Measurements from ENCODE around the gene MUC2.
"Not testable (repeated sequence)": the region's sequence is repeated elsewhere in the genome, so short reads cannot be mapped to it uniquely, and the experiment has no call there.

The MUC2 gene

DNA sequence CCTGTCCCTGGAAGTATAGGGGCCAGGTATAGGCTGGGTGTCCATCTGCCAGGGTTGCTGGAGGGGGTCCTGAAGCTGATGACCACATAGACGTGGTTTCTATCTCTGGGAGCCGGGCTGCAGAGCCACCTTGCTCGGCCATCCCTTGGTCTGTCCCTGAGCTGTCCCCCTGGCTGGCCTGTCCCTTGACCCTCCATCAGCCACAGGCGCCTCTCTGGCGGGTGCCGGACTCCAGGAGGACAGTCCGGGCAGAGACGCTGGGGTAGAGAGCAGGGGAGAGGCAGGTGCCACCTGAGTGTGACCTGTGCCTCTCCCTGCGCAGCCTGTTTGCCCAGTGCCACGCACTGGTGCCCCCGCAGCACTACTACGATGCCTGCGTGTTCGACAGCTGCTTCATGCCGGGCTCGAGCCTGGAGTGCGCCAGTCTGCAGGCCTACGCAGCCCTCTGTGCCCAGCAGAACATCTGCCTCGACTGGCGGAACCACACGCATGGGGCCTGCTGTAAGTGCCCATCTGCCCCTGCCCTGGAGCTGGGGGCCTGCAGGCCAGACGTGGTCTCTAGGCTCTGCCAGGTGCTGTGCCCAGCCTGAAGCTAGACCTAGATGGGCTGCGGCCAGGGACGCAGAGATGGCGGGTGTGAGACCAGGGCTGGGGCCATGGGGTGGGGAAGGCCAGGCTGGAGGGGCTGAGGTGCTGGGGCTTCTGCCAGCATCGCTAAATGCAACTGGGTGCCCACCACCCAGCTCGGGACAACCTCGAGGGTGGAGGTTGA, 29.9 kb downstream of the MUC2 start:
- H3K27ac Mint-ChIP-seq = no peak overlapping the region
- no peak for ATAC-seq (ENCODE audit: low read depth)
- H3K27me3 Mint-ChIP-seq = peaks cover 6% of the 10 kb centered on the region
- H3K4me3 Mint-ChIP-seq = no peak overlapping the region
- H3K36me3 Mint-ChIP-seq = no peaks in the 10 kb centered on the region
- no peaks in the 10 kb centered on the region for H3K4me1 Mint-ChIP-seq
- no peak for DNase-seq (ENCODE audit: low spot score in 2 of 2)
- H3K9me3 Mint-ChIP-seq = no peaks in the 10 kb centered on the region

DNA sequence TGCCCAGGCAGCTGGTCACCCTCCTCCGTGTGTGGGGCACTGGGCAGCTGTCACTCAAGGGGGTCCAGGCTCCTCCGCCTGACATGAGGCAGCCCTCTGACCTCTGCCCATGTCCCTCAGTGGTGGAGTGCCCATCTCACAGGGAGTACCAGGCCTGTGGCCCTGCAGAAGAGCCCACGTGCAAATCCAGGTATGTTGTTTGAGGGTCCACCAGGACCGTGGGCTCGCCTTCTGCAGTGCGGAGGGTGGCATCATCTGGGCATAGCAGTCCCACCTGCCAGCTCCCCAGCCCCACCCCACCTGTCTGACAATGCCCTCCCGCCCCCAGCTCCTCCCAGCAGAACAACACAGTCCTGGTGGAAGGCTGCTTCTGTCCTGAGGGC, 30.5 kb downstream of the MUC2 start:
- ATAC-seq (ENCODE audit: low read depth) (no peak), DNase-seq (ENCODE audit: low spot score in 2 of 2) (no peak)
- Mint-ChIP-seq H3K4me1 (no peaks in the 10 kb centered on the region), H3K36me3 (no peaks in the 10 kb centered on the region), H3K27me3 (peaks cover 6% of the 10 kb centered on the region), H3K9me3 (no peaks in the 10 kb centered on the region), H3K4me3 (no peak overlapping the region), H3K27ac (no peak overlapping the region)

DNA sequence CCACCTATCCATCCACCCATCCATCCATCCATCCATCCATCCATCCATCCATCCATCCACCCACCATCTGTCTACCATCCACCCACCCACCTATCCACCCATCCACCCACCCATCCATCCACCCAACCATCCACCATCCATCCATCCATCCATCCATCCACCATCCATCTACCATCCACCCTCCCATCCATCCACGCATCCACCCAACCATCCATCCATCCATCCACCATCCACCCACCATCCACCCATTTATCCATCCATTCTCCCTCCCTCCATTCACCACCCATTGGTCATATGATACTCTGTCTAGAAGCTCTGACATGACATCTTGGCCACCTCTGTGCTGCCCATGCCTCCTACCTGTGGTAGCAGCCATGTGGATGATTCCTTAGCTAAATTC, 31.7 kb downstream of the MUC2 start:
- Mint-ChIP-seq H3K4me3 (no peak overlapping the region), H3K4me1 (no peaks in the 10 kb centered on the region), H3K36me3 (no peaks in the 10 kb centered on the region), H3K9me3 (no peaks in the 10 kb centered on the region), H3K27ac (no peak overlapping the region), H3K27me3 (peaks cover 12% of the 10 kb centered on the region)
- DNase-seq (ENCODE audit: low spot score in 2 of 2) (no peak), ATAC-seq (ENCODE audit: low read depth) (no peak)

DNA sequence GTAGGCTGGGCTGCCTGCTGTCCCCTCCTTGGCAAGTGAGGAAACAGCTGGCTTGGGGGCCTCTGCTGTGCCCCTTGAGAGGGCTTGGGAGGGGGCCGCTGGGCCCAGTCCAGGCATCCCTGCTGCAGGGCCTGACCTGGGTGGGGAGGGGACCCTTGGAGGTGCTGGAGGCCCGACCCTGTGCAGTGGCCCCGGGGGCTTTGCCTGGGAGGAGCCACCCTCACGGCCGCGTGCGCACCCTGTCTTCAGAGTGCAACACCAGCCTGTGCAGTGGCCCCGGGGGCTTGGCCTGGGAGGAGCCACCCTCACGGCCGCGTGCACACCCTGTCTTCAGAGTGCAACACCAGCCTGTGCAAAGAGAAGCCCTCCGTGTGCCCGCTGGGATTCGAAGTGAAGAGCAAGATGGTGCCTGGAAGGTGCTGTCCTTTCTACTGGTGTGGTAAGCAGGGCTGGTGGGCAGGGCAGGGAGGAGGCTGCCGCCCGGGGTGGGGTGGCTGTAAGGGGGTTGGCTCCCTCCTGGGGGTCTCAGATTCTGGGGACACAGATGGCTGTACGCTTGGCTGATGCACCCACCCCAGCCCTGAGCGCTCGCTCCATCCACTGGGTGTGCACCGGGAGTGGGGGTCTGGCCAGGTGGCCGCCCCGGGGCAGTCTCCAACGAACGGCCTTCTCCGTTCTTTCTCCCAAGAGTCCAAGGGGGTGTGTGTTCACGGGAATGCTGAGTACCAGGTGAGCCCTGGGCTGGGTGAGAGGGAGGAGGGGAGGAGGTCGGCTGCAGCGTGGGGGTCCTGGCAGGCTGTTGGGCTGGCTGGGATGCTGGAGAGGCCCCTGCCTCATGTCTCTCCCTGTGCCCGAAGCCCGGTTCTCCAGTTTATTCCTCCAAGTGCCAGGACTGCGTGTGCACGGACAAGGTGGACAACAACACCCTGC, 32.9 kb downstream of the MUC2 start:
- no peak overlapping the region for H3K27ac Mint-ChIP-seq
- peaks cover 12% of the 10 kb centered on the region for H3K27me3 Mint-ChIP-seq
- ATAC-seq (ENCODE audit: low read depth) (no peak), DNase-seq (ENCODE audit: low spot score in 2 of 2) (no peak)
- no peaks in the 10 kb centered on the region for H3K4me1 Mint-ChIP-seq
- no peaks in the 10 kb centered on the region for H3K36me3 Mint-ChIP-seq
- no peaks in the 10 kb centered on the region for H3K9me3 Mint-ChIP-seq
- H3K4me3 Mint-ChIP-seq = no peak overlapping the region

DNA sequence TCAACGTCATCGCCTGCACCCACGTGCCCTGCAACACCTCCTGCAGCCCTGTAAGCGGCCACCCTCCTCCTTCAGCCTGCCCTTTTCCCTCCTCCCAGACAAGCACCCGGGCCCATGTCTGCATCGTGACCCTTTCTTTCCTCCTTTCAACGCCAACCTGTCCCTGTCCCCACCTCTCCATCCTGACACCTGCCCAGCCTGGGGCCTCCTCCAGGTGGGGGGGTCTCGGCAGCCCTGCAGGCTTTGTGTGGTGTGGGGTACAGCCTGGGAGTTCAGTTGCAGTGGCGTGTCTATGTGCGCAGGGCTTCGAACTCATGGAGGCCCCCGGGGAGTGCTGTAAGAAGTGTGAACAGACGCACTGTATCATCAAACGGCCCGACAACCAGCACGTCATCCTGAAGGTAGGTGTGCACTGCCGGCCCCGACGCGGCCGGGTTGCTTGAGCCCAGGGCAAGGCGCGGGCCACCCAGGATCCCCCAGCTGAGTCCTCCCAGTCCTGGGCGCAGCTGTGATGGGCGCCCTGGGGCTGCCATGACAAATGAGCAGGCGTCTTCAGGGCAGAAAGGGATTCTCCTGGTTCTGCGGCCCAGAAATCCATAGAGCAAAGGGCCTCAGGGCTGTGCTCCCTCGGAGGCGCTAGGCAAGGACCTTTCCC, 33.7 kb downstream of the MUC2 start:
- peaks cover 12% of the 10 kb centered on the region for H3K27me3 Mint-ChIP-seq
- no peak overlapping the region for H3K4me3 Mint-ChIP-seq
- H3K4me1 Mint-ChIP-seq = no peaks in the 10 kb centered on the region
- ATAC-seq (ENCODE audit: low read depth) = no peak
- H3K36me3 Mint-ChIP-seq = no peaks in the 10 kb centered on the region
- H3K27ac Mint-ChIP-seq = no peak overlapping the region
- DNase-seq (ENCODE audit: low spot score in 2 of 2) = no peak
- H3K9me3 Mint-ChIP-seq = no peaks in the 10 kb centered on the region

DNA sequence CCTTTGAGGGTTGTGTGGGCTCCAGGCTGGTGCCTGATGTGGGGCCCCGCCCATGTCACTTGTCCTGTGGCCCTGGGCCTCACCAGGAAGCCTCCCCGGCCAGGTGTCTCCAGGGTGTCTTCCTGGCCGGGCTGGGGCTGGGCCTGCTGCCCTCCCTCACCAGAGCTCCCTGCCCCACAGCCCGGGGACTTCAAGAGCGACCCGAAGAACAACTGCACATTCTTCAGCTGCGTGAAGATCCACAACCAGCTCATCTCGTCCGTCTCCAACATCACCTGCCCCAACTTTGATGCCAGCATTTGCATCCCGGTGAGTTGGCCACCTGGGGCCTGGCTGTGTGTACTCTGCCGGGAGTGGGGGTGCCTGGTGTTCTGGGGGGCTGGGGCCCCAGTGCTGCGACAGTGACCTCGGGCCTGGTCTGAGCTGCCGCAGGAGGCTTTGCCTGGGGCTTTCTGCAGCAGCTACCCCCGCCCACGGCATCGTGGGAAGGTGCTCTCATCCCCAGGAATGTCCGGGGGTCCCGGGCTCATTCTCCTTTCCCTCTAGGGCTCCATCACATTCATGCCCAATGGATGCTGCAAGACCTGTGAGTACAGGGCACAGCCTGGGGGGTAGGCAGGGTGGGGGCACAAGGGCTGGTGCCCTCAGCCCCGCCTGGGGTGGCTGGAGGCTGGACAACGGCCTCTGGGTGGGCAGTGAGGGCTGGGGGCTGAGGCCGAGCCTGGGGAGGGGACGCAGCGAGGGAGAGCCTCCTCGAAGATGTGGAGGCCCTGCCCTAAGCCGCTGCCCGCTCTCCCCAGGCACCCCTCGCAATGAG, 34.6 kb downstream of the MUC2 start:
- H3K27me3 Mint-ChIP-seq = peaks cover 12% of the 10 kb centered on the region
- ATAC-seq (ENCODE audit: low read depth) (no peak), DNase-seq (ENCODE audit: low spot score in 2 of 2) (no peak)
- H3K9me3 Mint-ChIP-seq = no peaks in the 10 kb centered on the region
- no peak overlapping the region for H3K4me3 Mint-ChIP-seq
- H3K27ac Mint-ChIP-seq = no peak overlapping the region
- H3K36me3 Mint-ChIP-seq = no peaks in the 10 kb centered on the region
- no peaks in the 10 kb centered on the region for H3K4me1 Mint-ChIP-seq

DNA sequence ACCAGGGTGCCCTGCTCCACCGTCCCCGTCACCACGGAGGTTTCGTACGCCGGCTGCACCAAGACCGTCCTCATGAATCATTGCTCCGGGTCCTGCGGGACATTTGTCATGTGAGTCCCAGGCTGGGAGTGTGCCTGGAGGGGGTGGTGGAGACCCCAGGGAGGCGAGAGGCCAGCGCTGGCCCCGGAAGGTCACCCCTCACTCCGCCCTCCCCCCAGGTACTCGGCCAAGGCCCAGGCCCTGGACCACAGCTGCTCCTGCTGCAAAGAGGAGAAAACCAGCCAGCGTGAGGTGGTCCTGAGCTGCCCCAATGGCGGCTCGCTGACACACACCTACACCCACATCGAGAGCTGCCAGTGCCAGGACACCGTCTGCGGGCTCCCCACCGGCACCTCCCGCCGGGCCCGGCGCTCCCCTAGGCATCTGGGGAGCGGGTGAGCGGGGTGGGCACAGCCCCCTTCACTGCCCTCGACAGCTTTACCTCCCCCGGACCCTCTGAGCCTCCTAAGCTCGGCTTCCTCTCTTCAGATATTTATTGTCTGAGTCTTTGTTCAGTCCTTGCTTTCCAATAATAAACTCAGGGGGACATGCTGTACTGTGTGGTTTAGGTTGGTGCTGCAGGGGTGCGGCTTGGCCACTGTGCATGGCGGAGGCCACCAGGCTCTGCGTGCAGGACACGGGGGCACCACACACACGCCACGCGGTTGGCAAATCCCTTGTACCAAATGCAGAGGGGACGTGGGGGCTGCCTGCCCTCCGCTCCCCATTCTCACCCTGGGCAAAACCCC, 35.4 kb downstream of the MUC2 start:
- Mint-ChIP-seq H3K27ac (no peak overlapping the region), H3K4me1 (peaks cover 2% of the 10 kb centered on the region), H3K27me3 (peaks cover 12% of the 10 kb centered on the region), H3K36me3 (no peaks in the 10 kb centered on the region), H3K4me3 (no peak overlapping the region), H3K9me3 (no peaks in the 10 kb centered on the region)
- ATAC-seq (ENCODE audit: low read depth) (no peak), DNase-seq (ENCODE audit: low spot score in 2 of 2) (no peak)

DNA sequence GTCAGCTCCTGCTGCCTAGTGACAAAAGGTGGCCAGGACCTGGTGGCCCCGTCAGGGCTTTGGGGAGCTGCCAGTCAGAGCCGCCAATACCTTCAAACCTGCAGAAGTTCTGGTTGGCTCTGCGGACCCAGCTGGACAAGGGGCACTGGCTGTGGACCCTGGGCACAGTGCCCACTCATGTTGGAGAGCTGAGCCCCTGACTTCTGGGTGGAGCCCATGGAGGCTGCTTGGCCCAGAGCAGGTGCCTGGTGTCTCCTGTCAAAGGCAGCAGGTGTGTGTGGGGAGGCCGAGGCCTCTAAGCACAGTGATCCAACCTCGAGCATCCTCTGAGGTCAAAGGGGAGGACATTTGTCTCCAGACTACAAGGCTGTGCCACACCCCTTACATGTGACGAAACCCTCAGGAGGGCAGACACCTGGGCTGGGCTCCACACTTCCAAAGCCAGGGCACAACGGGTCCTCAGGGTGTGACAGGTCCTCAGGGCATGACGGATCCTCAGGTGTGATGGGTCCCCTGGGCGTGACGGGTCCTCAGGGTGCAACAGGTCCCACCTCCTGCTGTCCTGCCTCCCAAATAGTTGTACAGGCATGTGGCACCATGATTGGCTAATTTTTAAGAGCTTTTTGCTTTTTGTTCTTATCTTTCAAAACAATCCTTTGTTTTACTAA, 37.0 kb downstream of the MUC2 start:
- Mint-ChIP-seq H3K9me3 (no peaks in the 10 kb centered on the region), H3K4me1 (peaks cover 2% of the 10 kb centered on the region), H3K27me3 (peaks cover 9% of the 10 kb centered on the region), H3K27ac (no peak overlapping the region), H3K4me3 (no peak overlapping the region), H3K36me3 (no peaks in the 10 kb centered on the region)
- DNase-seq (ENCODE audit: low spot score in 2 of 2) = no peak
- ATAC-seq (ENCODE audit: low read depth) = no peak

DNA sequence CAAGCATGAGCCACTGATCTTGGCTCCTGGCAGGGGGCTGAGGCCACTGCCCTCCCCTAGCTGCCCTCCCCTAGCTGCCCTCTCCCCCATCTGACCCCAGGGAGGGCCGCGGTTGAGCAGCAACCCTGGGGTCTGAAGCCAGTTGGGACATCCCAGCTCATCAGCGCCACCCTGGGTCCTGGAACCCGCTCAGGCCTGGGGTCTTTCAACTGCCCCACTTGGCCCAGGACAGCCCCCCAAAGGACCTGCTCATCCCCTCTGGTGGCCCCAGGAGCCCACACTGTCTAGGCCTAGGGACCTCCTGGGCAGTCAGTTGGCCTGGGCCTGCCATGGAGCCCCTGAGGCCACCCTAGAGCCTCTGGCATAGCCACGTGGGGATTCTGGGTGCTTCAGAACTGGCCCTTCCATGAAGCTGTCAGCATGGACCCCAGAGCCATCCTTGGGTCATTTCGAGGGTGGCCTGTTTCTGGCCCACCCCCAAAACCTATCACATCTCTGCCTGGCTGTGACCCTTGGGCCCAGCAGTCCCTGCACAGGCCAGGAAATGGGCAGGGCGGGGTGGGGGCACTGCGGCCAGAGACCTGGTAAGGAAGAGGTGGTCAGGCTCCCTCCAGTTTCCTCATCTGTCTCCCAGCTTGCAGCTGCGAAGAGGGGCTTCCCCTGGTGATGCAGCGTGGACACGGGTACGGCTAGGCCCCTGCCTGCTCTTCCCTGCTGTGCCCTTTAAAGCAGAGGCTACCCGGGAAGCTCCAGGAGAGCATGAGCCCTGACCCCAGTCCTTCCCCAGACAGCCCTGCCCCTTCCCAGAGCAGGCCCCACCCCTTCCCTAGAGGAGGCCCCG, 37.9 kb downstream of the MUC2 start:
- no peak overlapping the region for H3K27ac Mint-ChIP-seq
- ATAC-seq (ENCODE audit: low read depth) (no peak), DNase-seq (ENCODE audit: low spot score in 2 of 2) (no peak)
- peaks cover 9% of the 10 kb centered on the region for H3K27me3 Mint-ChIP-seq
- H3K36me3 Mint-ChIP-seq = no peaks in the 10 kb centered on the region
- peaks cover 2% of the 10 kb centered on the region for H3K4me1 Mint-ChIP-seq
- no peaks in the 10 kb centered on the region for H3K9me3 Mint-ChIP-seq
- H3K4me3 Mint-ChIP-seq = no peak overlapping the region

DNA sequence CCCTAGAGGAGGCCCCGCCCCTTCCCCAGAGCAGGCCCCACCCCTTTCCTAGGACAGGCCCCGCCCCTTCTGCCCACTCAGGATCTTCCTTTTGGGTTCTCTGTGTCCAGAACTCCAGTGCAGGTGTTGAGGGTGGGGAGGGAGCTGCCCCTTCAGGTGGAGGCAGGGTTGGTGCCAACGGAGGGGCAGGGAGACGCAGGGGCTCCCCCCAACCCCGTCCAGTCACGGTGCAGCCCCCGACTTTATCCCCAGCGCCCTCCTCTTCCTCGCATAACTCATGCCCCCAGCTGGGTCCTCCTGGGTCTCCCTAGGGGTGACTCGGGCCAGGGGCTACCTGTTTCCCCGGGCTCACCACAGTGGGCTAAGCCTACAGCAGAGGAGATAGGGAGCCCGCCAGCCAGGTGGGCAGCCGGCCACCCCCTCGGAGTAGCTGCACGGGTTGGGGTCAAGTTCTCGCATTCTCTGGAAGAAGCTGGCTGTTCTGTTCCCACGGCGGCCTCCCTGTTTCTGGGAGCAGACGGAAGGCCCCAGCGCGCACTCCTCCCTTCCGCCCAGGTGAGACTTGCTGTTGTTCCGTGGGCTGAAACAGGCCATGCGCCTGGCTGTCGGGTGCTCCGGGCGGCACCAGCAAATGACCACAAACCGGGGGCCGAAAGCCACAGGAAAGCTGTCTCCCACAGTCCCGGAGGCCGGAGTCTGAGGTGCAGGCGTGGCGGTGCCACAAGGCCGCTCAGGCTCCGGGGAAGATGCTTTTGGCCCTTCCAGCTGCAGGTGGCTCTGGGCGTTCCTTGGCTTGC, 38.9 kb downstream of the MUC2 start:
- Mint-ChIP-seq H3K36me3 (no peaks in the 10 kb centered on the region), H3K27me3 (peaks cover 9% of the 10 kb centered on the region), H3K4me3 (no peak overlapping the region), H3K4me1 (peaks cover 2% of the 10 kb centered on the region), H3K27ac (no peak overlapping the region), H3K9me3 (no peaks in the 10 kb centered on the region)
- DNase-seq (ENCODE audit: low spot score in 2 of 2) (no peak), ATAC-seq (ENCODE audit: low read depth) (no peak)

DNA sequence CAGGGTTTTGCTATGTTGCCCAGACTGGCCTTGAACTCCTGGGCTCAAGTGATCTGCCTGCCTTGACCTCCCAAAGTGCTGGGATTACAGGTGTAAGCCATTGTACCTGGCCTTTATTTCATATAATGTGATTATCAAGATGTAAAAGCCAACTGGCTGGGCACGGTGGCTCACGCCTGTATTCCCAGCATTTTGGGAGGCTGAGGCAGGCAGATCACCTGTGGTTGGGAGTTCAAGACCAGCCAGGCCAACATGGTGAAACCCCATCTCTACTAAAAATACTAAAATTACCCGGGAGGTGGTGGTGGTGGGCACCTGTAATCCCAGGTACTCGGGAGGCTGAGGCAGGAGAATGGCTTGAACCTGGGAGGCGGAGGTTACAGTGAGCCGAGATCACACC, 40.6 kb downstream of the MUC2 start:
- H3K27me3 Mint-ChIP-seq = peaks cover 13% of the 10 kb centered on the region
- ATAC-seq (ENCODE audit: low read depth); H3K27ac Mint-ChIP-seq; H3K4me3 Mint-ChIP-seq; H3K36me3 Mint-ChIP-seq; H3K9me3 Mint-ChIP-seq; H3K4me1 Mint-ChIP-seq; DNase-seq (ENCODE audit: low spot score in 2 of 2): not testable (repeated sequence)

Measured in memory B cell (primary cell).